HG03139 (cell line): ENCODE results near the gene ABHD8.

Experiments
- ATAC-seq: cut with Tn5 transposase; IDR thresholded peaks from one replicate; pipeline ENCODE4 v1.9.1; 2021; ENCODE audit not compliant: unreplicated experiment

Gene ABHD8

GRCh38 chr19:17303167-17303939 is at the start of gene ABHD8:
TSS of gene ABHD8 (minus strand) at chr19:17303425. CDS start at chr19:17301616, 1,809 bp downstream.
- ATAC-seq = peak; percentile 50

GRCh38 chr19:17352608-17353280 is 49.5 kb upstream of the ABHD8 start:
- no peak for ATAC-seq

GRCh38 chr19:17351815-17352435 is 48.7 kb upstream of the ABHD8 start:
- no peak for ATAC-seq

GRCh38 chr19:17348700-17349099 is 45.5 kb upstream of the ABHD8 start:
- no peak for ATAC-seq

- no peak for ATAC-seq
Observed at GRCh38 chr19:17347877-17348276, 44.7 kb upstream of the ABHD8 start.

- no peak for ATAC-seq
Observed at GRCh38 chr19:17347361-17347760, 44.1 kb upstream of the ABHD8 start.

- no peak for ATAC-seq
Observed at GRCh38 chr19:17346109-17346671, 43.0 kb upstream of the ABHD8 start.

GRCh38 chr19:17341845-17342244 is 38.6 kb upstream of the ABHD8 start:
- no peak for ATAC-seq

GRCh38 chr19:17341386-17341785 is 38.2 kb upstream of the ABHD8 start:
- ATAC-seq = no peak

GRCh38 chr19:17340871-17341357 is 37.7 kb upstream of the ABHD8 start:
- no peak for ATAC-seq

GRCh38 chr19:17340302-17340870 is 37.2 kb upstream of the ABHD8 start:
- ATAC-seq = no peak

GRCh38 chr19:17339088-17339741 is 36.0 kb upstream of the ABHD8 start:
- no peak for ATAC-seq

GRCh38 chr19:17338433-17339078 is 35.3 kb upstream of the ABHD8 start:
- ATAC-seq = no peak

- no peak for ATAC-seq
Observed at GRCh38 chr19:17337675-17338432, 34.6 kb upstream of the ABHD8 start.

- peak; percentile 65 for ATAC-seq
Observed at GRCh38 chr19:17336872-17337674, 33.8 kb upstream of the ABHD8 start, which contains the start of gene GTPBP3. TSS of gene GTPBP3 (plus strand) at chr19:17337553. CDS start at chr19:17337612, 59 bp downstream.

GRCh38 chr19:17335575-17335974 is 32.4 kb upstream of the ABHD8 start:
- no peak for ATAC-seq

- ATAC-seq = no peak
Observed at GRCh38 chr19:17334414-17335409, 31.5 kb upstream of the ABHD8 start, which contains the start of gene ANO8. TSS of gene ANO8 (minus strand) at chr19:17334855. CDS start at chr19:17334670, 185 bp downstream.
